HFFc6 (cell line): Measurements from ENCODE around the gene HS6ST3. TPM values are rescaled to one million over a fixed set of nuclear protein-coding genes. Genes with fewer than 3 reads are reported as not detected.
"Not testable (repeated sequence)": the region's sequence is repeated elsewhere in the genome, so short reads cannot be mapped to it uniquely, and the experiment has no call there.

Source experiments
- DNase-seq: peaks from one replicate; pipeline ENCODE4 v3.0.0-alpha.2; 2018
- H3K27ac Mint-ChIP-seq: 2 replicates; pipeline ENCODE4 v1.8.0; 2020; ENCODE audit warnings: mild to moderate bottlenecking, mixed read lengths
- H3K27me3 Mint-ChIP-seq: 2 replicates; pipeline ENCODE4 v1.8.0; 2021; ENCODE audit warnings: mild to moderate bottlenecking, moderate library complexity, mixed read lengths; ENCODE audit not compliant: insufficient read depth
- H3K36me3 Mint-ChIP-seq: 2 replicates; pipeline ENCODE4 v1.8.0; 2021; ENCODE audit warnings: low read depth, mixed read lengths
- H3K4me1 Mint-ChIP-seq: 2 replicates; pipeline ENCODE4 v1.8.0; 2020; ENCODE audit warnings: low read depth, mixed read lengths
- H3K4me3 Mint-ChIP-seq: 2 replicates; pipeline ENCODE4 v1.8.0; 2020; ENCODE audit warnings: mild to moderate bottlenecking, moderate library complexity, mixed read lengths
- H3K9me3 Mint-ChIP-seq: 2 replicates; pipeline ENCODE4 v1.8.0; 2020; ENCODE audit warnings: mild to moderate bottlenecking, mixed read lengths
- long read RNA-seq: library from polyadenylated mRNA; unstranded; transcript quantifications from one replicate; pipeline ENCODE4 v2.0.0, GENCODE V29; 2019
- total RNA-seq, 6 experiments: library from RNA; stranded (reverse); fragmentation: NEBNext Ultra II Directional; extraction: Animal tissue kit (Norgen Biotek cat#: 25700); gene quantifications; 2 replicates in 1 of 6; 3 replicates in 5 of 6; pipeline ENCODE4 v1.2.3, GENCODE V29; 2021
- TF ChIP-seq, protein P1 (sequence below): fragments of 200-600 bp; sonication (generic); IDR thresholded peaks from 2 replicates; pipeline ENCODE4 v1.5.0; 2021; ENCODE audit warnings: antibody characterized with exemption, mild to moderate bottlenecking

Gene HS6ST3
- not detected for total RNA-seq
- long read RNA-seq, result 0 reads

DNA sequence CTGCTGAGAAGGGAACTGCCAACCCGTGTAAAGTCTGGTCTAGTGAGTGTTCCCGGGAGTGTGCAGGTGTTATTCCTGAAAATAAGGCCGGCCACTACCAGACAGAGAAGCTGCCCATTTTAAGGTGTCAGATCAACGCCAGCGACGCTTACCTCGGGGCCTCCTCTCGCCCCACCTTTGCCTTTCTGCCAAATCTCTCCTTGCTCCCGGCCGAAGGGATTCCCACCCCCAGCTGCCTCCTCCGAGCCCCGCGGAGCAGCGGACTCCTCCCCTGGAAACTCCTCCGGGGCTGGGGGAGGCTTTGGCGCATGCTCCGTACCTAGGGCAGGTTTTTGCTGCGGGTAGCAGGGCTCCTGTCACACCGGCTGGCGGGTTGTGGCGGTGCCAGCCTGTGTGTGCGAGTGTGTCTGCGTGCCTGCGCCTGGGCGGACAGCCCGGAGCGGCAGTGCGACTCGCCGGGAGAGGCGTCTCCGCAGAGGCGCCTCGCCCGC is at the start of gene HS6ST3:
HS6ST3 (plus strand) TSS at position 359 of the 491 bp plus-strand sequence.
- DNase-seq, result no peak
- TF ChIP-seq, protein P1, sequence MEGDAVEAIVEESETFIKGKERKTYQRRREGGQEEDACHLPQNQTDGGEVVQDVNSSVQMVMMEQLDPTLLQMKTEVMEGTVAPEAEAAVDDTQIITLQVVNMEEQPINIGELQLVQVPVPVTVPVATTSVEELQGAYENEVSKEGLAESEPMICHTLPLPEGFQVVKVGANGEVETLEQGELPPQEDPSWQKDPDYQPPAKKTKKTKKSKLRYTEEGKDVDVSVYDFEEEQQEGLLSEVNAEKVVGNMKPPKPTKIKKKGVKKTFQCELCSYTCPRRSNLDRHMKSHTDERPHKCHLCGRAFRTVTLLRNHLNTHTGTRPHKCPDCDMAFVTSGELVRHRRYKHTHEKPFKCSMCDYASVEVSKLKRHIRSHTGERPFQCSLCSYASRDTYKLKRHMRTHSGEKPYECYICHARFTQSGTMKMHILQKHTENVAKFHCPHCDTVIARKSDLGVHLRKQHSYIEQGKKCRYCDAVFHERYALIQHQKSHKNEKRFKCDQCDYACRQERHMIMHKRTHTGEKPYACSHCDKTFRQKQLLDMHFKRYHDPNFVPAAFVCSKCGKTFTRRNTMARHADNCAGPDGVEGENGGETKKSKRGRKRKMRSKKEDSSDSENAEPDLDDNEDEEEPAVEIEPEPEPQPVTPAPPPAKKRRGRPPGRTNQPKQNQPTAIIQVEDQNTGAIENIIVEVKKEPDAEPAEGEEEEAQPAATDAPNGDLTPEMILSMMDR, result no peak
- no peaks in the 10 kb centered on the region for H3K36me3 Mint-ChIP-seq
- no peak within 1 kb of the TSS for H3K27ac Mint-ChIP-seq
- peak within 1 kb of the TSS; percentile 62 for H3K4me3 Mint-ChIP-seq
- H3K9me3 Mint-ChIP-seq, result no peaks in the 10 kb centered on the region
- H3K4me1 Mint-ChIP-seq, result no peaks in the 10 kb centered on the region
- peaks cover 22% of the 10 kb centered on the region for H3K27me3 Mint-ChIP-seq

DNA sequence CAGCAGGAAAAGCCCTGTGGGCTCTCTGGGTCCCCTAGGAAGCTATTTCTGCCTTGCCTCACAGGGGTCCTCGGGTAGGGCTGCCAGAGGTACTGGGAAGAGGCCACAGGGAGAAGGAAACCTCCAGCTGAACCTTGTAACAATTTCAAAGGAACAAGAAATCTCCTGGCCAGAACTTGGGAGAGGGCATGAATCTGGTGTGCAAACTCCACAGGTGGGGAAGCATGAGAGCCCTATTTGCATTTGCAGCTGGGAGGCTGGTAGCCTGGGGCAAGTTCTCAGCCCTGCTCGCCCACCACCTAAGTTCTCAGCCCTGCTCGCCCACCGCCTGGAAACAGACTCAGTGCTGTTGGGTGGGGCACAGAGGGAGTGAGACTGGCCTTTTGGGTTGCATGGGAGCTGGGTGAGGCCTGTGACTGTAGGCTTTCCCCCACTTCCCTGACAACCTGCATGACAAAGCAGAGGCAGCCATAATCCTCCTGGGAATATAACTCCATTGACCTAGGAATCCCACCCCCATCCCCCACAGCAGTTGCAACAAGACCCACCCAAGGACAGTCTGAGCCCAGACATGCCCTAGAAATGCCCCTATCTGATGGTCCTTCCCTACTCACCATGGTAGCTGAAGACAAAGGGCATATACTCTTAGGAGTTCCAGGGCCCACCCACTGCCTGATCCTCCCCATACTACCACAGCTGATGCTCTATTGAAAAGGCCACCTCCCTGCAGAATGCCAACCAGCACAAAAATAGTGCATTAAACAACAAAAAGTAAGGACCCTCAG is 48.4 kb upstream of the HS6ST3 start:
- Mint-ChIP-seq H3K9me3 (peaks cover 9% of the 10 kb centered on the region; the same call in 1 of the 2 replicates), H3K27ac (no peak overlapping the region), H3K4me3 (no peak overlapping the region), H3K4me1 (no peaks in the 10 kb centered on the region), H3K27me3 (no peaks in the 10 kb centered on the region), H3K36me3 (peaks cover 14% of the 10 kb centered on the region)
- DNase-seq, result no peak
- TF ChIP-seq, protein P1, result no peak

DNA sequence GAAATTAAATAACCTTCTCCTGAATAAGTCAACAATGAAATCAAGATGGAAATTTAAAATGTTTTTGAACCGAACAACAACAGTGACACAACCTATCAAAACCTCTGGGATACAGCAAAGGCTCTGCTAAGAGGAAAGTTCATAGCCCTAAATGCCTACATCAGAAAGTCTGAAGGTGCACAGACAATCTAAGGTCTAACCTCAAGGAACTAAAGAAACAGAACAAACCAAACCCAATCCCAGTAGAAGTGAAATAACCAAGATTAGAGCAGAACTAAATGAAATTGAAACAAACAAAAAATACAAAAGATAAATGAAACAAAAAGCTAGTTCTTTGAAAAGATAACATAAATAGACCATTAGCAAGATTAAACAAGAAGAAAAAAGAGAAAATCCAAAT is 45.7 kb upstream of the HS6ST3 start:
- no peak overlapping the region for H3K27ac Mint-ChIP-seq
- no peaks in the 10 kb centered on the region for H3K27me3 Mint-ChIP-seq
- no peak overlapping the region for H3K4me3 Mint-ChIP-seq
- TF ChIP-seq, protein P1, result no peak
- peaks cover 14% of the 10 kb centered on the region for H3K36me3 Mint-ChIP-seq
- no peaks in the 10 kb centered on the region for H3K4me1 Mint-ChIP-seq
- no peak for DNase-seq
- peaks cover 9% of the 10 kb centered on the region; the same call in 1 of the 2 replicates for H3K9me3 Mint-ChIP-seq

DNA sequence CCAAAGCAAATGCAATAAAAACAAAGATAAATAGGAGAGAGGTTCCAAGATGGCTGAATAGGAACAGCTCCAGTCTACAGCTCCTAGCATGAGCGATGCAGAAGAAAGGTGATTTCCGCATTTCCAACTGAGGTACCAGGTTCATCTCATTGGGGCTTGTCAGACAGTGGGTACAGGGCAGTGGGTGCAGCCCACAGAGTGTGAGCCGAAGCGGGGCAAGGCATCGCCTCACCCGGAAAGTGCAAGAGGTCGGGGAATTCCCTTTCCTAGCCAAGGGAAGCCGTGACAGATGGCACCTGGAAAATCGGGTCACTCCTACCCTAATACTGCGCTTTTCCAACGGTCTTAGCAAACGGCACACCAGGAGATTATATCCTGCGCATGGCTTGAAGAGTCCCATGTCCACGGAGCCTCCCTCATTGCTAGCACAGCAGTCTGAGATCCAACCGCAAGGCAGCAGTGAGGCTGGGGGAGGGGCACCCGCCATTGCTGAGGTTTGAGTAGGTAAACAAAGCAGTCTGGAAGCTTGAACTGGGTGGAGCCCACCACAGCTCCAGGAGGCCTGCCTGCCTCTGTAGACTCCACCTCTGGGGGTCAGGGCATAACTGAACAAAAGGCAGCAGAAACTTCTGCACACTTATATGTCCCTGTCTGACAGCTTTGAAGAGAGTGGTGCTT is 43.3 kb upstream of the HS6ST3 start:
- DNase-seq, H3K9me3 Mint-ChIP-seq, H3K27me3 Mint-ChIP-seq, H3K4me1 Mint-ChIP-seq, H3K4me3 Mint-ChIP-seq, H3K27ac Mint-ChIP-seq: not testable (repeated sequence)
- H3K36me3 Mint-ChIP-seq, result peaks cover 19% of the 10 kb centered on the region

DNA sequence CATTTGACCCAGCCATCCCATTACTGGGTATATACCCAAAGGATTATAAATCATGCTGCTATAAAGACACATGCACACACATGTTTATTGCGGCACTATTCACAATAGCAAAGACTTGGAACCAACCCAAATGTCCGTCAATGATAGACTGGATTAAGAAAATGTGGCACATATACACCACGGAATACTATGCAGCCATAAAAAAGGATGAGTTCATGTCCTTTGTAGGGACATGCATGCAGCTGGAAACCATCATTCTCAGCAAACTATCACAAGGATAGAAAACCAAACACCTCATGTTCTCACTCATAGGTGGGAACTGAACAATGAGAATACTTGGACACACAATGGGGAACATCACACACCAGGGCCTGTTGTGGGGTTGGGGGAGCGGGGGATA is 39.0 kb upstream of the HS6ST3 start:
- DNase-seq, H3K9me3 Mint-ChIP-seq, H3K27me3 Mint-ChIP-seq, H3K27ac Mint-ChIP-seq, H3K4me3 Mint-ChIP-seq: not testable (repeated sequence)
- Mint-ChIP-seq H3K36me3 (peaks cover 10% of the 10 kb centered on the region), H3K4me1 (peaks cover 14% of the 10 kb centered on the region)

DNA sequence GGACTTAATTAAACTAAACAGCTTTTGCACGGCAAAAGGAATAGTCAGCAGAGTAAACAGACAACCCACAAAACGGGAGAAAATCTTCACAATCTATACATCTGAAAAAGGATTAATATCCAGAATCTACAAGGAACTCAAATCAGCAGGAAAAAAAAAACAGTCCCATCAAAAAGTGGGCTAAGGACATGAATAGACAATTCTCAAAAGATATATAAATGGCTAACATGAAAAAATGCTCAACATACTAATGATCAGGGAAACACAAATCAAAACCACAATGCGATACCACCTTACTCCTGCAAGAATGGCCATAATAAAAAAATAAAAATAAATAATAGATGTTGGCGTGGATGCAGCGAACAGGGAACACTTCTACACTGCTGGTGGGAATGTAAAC is 38.4 kb upstream of the HS6ST3 start:
- not testable (repeated sequence) for H3K27me3 Mint-ChIP-seq, DNase-seq, H3K36me3 Mint-ChIP-seq, H3K27ac Mint-ChIP-seq, H3K9me3 Mint-ChIP-seq
- Mint-ChIP-seq H3K4me1 (peaks cover 14% of the 10 kb centered on the region), H3K4me3 (peak overlapping the region; percentile 99; the same call in 1 of the 2 replicates)

DNA sequence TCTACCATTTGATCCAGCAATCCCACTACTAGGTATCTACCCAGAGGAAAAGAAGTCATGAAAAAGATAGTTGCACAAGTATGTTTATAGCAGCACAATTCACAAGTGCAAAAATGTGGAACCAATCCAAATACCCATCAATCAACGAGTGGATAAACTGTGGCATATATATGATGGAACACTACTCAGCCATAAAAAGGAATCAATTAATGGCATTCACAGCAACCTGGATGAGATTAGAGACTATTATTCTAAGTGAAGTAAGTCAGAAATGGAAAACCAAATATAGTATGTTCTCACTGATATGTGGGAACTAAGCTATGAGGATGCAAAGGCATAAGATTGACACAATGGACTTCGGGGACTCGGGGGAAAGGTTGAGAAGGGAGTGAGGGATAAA is 38.0 kb upstream of the HS6ST3 start:
- not testable (repeated sequence) for H3K27ac Mint-ChIP-seq, H3K9me3 Mint-ChIP-seq, H3K27me3 Mint-ChIP-seq, DNase-seq, H3K36me3 Mint-ChIP-seq
- H3K4me3 Mint-ChIP-seq, result peak overlapping the region; percentile 99
- peaks cover 14% of the 10 kb centered on the region for H3K4me1 Mint-ChIP-seq
